Measurements from ENCODE around the gene SERPINA1.

Gene SERPINA1

DNA sequence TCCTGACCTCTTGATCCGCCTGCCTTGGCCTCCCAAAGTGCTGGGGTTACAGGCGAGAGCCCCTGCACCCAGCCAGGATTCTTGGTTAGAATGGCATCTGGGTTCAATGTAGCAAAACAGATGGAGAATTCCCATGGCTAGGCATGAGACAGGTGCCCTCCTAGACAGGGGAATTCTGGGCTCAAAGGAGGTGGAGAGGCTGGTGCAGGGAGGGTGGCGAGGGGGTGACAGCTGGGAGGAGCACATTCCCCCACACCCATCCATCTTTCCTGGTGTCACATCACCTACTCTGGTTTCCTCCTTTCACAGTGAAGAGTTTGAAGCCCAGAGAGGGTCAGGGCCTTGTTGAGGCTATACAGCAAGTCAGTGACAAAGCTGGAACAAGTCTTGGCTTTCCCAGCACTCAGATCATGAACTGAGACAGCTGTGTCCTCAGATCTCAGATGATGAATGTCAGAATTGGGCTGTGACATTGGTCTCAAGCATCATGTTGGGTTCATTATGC is 2.8 kb downstream of the SERPINA1 start:
- DNase-seq (ENCODE audit: low read depth) = no peak
- TF ChIP-seq, protein P1, sequence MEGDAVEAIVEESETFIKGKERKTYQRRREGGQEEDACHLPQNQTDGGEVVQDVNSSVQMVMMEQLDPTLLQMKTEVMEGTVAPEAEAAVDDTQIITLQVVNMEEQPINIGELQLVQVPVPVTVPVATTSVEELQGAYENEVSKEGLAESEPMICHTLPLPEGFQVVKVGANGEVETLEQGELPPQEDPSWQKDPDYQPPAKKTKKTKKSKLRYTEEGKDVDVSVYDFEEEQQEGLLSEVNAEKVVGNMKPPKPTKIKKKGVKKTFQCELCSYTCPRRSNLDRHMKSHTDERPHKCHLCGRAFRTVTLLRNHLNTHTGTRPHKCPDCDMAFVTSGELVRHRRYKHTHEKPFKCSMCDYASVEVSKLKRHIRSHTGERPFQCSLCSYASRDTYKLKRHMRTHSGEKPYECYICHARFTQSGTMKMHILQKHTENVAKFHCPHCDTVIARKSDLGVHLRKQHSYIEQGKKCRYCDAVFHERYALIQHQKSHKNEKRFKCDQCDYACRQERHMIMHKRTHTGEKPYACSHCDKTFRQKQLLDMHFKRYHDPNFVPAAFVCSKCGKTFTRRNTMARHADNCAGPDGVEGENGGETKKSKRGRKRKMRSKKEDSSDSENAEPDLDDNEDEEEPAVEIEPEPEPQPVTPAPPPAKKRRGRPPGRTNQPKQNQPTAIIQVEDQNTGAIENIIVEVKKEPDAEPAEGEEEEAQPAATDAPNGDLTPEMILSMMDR (conservative IDR thresholded peaks at IDR 0.05; ENCODE audit: control insufficient read depth, insufficient read depth, low read depth, low read length) = no peak
- no peak overlapping the region for H3K4me3 ChIP-seq (ENCODE audit: control insufficient read depth, low read depth, low read length)

DNA sequence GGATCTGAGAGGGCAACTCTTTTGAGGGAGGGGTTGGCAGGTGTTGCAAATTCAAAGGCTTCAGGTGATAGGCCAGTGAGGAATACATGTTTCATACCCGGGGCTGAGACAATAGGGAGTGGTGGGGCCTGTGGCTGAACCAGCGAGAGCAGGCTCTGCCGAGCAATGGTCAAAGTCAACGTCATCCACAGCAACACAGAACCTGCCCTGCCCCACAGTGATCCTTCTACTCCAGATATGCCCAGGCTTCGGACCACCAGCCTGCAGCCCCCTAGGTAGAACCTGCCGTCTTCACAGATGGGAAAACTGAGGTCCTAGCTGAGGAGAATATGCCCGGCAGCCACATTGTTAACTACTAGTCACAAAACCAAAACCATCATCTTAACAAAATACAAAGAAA is 4.1 kb downstream of the SERPINA1 start:
- H3K4me3 ChIP-seq (ENCODE audit: control insufficient read depth, low read depth, low read length) = no peak overlapping the region

DNA sequence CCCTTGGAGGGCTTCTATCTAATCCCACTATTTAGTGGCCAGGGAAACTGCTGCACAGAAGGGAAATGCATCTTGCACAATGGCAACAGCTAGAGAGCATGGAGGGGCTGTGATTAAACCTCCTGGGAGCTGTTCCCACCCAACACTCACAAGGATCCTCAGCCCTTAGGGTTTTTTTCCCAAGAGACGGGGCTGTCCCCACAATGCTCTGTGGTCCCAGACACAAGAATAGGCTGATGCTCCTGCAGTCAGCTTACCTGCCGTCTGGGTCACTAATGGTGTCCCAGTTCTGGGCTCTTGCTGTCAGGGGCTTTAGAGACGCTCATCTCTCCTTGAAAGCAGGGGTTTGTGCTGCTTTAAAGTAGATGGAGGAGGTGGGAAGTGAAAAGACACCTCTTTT is 4.6 kb downstream of the SERPINA1 start:
- no peak for DNase-seq (ENCODE audit: low read depth)
- TF ChIP-seq, protein P1 (conservative IDR thresholded peaks at IDR 0.05; ENCODE audit: control insufficient read depth, insufficient read depth, low read depth, low read length) = no peak
- no peak overlapping the region for H3K4me3 ChIP-seq (ENCODE audit: control insufficient read depth, low read depth, low read length)

More for the DNA sequence above, 4.1 kb downstream of the SERPINA1 start:
- TF ChIP-seq, protein P1 (conservative IDR thresholded peaks at IDR 0.05; ENCODE audit: control insufficient read depth, insufficient read depth, low read depth, low read length) = no peak
- no peak for DNase-seq (ENCODE audit: low read depth)

DNA sequence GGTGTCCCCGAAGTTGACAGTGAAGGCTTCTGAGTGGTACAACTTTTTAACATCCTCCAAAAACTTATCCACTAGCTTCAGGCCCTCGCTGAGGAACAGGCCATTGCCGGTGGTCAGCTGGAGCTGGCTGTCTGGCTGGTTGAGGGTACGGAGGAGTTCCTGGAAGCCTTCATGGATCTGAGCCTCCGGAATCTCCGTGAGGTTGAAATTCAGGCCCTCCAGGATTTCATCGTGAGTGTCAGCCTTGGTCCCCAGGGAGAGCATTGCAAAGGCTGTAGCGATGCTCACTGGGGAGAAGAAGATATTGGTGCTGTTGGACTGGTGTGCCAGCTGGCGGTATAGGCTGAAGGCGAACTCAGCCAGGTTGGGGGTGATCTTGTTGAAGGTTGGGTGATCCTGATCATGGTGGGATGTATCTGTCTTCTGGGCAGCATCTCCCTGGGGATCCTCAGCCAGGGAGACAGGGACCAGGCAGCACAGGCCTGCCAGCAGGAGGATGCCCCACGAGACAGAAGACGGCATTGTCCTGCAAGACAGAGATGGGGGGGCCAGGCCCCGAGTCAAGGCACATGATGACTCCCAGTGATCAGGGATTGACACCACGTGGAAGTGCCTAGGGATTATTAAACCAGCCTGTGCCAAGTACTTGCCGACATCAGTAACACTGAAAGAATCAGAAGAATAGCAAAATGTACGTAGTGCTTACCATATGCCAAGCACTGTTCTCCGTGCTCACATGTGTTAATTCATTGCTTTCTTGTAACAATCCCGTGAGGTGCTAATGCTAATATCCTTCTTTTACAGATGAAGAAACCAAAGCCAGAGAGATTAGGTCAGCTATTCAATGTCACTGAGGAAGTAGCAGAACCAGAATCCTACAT is 5.4 kb downstream of the SERPINA1 start:
- TF ChIP-seq, protein P1 (conservative IDR thresholded peaks at IDR 0.05; ENCODE audit: control insufficient read depth, insufficient read depth, low read depth, low read length) = no peak
- no peak for DNase-seq (ENCODE audit: low read depth)
- no peak overlapping the region for H3K4me3 ChIP-seq (ENCODE audit: control insufficient read depth, low read depth, low read length)

DNA sequence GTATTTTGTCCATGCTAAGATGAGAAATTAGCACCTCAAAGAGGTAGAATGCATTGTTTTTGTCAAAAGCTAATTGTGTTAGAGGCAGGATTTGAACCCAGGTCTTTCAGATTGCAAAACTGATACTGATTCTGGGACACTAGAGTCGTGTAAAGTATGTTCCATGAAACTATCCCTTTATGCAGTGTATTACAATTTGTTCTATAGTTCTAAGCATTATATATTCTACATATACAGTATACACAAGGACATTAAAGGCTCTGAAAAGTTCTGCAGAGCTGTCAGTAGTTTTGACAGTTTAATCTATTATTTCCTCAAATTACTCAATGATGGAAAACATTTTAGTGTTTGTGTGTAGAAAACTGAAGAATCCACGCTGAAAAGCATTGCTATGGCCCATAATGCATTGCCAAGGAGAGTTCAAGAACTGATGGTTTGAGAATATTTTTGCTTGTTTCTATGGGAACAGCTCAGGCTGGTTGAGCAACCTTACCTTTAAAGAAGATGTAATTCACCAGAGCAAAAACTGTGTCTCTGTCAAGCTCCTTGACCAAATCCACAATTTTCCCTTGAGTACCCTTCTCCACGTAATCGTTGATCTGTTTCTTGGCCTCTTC is 6.2 kb downstream of the SERPINA1 start:
- no peak for DNase-seq (ENCODE audit: low read depth)
- no peak overlapping the region for H3K4me3 ChIP-seq (ENCODE audit: control insufficient read depth, low read depth, low read length)
- TF ChIP-seq, protein P1 (conservative IDR thresholded peaks at IDR 0.05; ENCODE audit: control insufficient read depth, insufficient read depth, low read depth, low read length) = no peak

DNA sequence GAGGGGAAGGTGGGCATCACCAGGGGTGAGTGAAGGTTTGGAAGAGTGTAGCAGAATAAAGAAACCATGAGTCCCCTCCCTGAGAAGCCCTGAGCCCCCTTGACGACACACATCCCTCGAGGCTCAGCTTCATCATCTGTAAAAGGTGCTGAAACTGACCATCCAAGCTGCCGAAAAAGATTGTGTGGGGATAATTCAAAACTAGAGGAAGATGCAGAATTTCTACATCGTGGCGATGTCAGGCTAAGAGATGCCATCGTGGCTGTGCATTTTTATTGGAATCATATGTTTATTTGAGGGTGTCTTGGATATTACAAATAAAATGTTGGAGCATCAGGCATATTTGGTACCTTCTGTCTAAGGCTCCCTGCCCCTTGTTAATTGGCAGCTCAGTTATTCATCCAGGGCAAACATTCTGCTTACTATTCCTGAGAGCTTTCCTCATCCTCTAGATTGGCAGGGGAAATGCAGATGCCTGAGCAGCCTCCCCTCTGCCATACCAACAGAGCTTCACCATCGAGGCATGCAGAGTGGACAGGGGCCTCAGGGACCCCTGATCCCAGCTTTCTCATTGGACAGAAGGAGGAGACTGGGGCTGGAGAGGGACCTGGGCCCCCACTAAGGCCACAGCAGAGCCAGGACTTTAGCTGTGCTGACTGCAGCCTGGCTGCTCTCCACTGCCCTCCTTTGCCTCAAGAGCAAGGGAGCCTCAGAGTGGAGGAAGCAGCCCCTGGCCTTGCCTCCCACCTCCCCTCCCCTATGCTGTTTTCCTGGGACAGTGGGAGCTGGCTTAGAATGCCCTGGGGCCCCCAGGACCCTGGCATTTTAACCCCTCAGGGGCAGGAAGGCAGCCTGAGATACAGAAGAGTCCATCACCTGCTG is 7.0 kb downstream of the SERPINA1 start:
- TF ChIP-seq, protein P1 (conservative IDR thresholded peaks at IDR 0.05; ENCODE audit: control insufficient read depth, insufficient read depth, low read depth, low read length) = no peak
- no peak for DNase-seq (ENCODE audit: low read depth)
- H3K4me3 ChIP-seq (ENCODE audit: control insufficient read depth, low read depth, low read length) = no peak overlapping the region

Data from fibroblast of mammary gland (primary cell).